GM18517 (cell line): Measurements from ENCODE around the gene FES.
"Not testable (repeated sequence)": the region's sequence is repeated elsewhere in the genome, so short reads cannot be mapped to it uniquely, and the experiment has no call there.

Source experiments
- ATAC-seq: cut with Tn5 transposase; IDR thresholded peaks from one replicate; pipeline ENCODE4 v1.9.1; 2021; ENCODE audit warnings: mild to moderate bottlenecking, moderate library complexity; ENCODE audit not compliant: unreplicated experiment

The FES gene

GRCh38 chr15:90883976-90884718 lies at the start of gene FES:
TSS of gene FES (plus strand) at chr15:90884504. CDS start at chr15:90885046, 542 bp downstream.
- no peak for ATAC-seq

- ATAC-seq, result no peak
These were observed 49.7 kb upstream of the FES start for GRCh38 chr15:90834626-90835025.

- no peak for ATAC-seq
These were observed 47.9 kb upstream of the FES start for GRCh38 chr15:90836296-90836871.

GRCh38 chr15:90837094-90837493 lies 47.2 kb upstream of the FES start:
- no peak for ATAC-seq

GRCh38 chr15:90838139-90838538 lies 46.2 kb upstream of the FES start:
- ATAC-seq, result no peak

- no peak for ATAC-seq
These were observed 45.8 kb upstream of the FES start for GRCh38 chr15:90838544-90838943.

DNA sequence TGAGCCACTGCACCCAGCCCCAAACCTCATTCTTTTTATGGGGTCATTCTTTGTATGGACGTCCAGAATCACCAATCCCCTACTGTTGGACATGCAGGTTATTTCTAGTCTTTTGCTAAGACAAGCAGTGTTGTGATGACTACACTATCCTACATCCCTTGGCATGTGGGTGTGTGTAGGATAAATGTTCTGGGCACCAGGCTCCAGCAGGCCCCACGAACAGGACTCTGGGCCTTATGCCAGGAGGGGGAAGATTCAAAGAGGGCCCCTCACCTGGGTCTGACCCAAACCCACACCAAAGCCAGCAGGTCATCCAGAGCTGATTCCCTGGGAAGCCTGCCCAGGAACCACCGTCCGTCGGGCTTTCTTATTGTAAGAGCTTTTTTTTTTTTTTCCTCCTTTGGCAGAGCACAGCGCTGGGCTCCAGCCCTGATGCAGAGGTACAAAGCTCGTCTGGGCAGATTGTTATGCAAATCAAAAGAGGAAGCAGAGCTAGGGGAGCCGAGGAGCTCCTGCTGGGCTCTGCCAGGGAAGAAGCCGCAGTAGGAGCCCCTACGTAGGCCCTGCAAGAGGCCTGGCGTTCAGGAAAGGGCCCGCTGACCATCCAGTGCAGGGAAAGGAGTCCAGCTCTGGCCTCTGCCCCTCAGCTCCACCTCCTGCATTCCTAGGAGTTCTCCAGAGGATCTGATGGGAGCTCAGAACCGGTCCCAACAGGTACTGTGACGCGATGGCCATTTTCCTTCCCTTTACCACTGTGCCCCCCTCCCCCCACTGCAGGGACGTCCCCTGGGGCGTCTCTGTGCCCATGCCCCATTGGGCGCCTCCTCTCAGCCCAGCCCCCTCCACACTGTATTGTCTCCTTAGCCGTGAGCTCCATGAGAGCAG lies 44.9 kb upstream of the FES start:
- peak; percentile 79 for ATAC-seq

DNA sequence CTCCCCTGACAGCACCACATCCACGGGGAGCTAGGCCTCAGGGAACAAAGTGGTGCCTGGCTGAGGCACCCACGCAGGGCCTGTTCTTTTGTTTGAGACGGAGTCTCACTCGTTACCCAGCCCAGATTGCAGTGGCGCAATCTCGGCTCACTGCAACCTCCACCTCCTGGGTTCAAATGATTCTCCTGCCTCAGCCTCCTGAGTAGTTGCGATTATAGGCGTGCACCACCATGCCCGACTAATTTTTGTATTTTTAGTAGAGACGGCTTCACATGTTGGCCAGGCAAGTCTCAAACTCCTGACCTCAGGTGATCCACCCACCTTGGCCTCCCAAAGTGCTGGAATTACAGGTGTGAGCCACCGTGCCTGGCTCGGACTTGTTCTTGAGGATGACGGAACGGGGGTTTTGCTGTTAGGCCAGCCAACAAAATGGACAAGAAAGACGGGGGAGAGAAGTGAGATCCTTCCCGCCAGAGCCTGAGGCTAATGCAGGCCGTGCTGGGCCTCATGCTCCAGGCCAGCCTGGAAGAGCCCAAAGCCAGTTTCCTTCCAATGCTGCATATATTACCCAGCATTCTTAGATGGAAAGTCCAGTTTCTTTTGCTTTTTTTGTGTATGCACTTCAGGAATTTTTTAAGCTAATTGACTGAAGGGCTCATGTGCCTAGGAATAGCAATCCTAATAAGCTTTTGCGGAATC lies 44.0 kb upstream of the FES start:
- no peak for ATAC-seq

DNA sequence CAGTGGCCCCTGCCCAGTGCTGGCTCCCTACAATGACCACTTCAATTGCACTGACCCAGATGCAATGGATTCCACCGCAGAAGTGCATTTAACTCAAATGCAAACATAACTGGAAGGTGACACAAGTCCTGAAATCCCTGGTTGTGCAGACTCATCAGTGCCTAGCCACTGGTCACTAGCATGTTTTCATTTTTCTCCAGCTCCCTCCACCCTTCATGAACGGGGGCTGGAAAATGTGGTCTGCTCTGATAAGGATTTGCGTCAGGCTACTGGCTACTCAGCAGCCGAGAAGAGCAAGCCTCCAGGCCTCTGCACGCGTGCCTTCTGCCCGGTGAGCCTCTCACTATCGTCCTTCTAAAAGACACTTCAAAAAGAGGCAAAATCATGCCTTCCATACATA lies 43.4 kb upstream of the FES start:
- ATAC-seq, result no peak

DNA sequence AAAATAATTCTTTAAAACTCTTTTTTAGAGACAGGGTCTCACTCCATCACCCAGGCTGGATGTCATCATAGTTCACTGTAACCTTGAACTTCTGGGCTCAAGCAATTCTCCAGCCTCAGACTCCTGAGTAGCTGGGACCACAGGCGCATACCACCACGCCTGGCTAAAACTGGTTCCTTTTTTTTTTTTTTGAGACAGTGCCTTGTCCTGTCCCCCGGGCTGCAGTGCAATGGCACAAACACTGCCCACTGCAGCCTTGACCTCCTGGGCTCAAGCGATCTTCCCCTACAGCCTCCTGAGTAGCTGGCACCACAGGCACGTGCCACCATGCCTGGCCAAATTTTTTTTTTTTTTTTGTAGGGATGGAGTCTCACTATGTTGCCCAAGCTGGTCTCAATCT lies 39.6 kb upstream of the FES start:
- ATAC-seq, result no peak

GRCh38 chr15:90845201-90845949 lies 38.9 kb upstream of the FES start:
- ATAC-seq, result peak; percentile 82

DNA sequence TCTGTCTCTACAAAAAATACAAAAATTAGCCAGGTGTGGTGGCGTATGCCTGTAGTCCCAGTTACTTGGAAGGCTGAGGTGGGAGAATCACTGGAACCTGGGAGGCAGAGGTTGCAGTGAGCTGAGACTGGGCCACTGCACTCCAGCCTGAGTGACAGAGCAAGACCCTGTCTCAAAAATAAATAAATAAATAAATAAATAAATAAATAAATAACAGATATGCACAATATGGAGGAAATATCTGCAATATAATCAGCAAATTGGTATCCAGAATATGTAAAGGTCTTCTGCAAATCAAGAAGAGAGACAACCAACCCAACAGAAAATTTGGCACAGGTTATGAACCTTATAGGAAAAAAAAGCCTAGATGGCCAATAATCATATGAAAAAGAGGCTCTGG lies 34.9 kb upstream of the FES start:
- not testable (repeated sequence) for ATAC-seq

- no peak for ATAC-seq
These were observed 33.2 kb upstream of the FES start for GRCh38 chr15:90851114-90851513.

GRCh38 chr15:90851940-90852339 lies 32.4 kb upstream of the FES start:
- ATAC-seq, result no peak

DNA sequence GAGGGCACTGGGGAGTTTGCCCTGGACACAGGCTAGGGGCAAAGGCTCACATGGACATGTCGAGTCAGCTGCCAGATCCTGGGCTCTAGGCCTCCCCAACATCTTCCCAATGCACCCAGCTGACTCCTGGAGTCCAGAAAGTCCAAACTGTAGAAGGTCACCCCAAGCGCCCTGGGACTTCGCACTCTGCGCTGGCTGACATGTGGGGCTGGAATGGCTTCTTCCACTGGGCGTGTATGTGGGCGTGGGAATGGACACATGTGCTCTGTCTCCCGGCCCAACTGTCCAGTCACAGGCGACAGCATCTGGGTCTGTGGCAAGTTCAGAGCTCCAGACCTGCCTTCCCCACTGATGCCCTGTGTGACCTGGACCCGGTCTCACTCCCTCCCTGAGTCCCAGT lies 29.2 kb upstream of the FES start:
- ATAC-seq, result no peak

DNA sequence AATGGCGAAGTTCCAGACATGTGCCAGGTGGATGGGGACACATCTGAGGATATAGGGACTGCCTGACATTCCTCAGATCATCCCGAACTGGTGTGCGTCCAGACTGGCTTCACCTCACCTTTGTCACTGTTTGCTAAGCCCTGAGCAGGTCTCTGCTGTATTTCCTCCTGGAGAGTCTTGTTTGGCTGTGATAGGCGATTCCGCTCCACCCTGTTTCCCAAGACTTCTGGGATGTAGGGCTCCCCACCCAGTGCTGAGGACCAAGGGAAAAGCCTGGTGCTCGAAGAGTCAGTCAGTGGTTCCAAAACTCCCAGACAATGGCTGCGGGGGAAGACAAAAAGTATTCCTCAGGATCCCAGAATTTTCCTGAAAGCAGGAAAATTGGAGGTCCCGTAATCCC lies 27.0 kb upstream of the FES start:
- ATAC-seq, result no peak

DNA sequence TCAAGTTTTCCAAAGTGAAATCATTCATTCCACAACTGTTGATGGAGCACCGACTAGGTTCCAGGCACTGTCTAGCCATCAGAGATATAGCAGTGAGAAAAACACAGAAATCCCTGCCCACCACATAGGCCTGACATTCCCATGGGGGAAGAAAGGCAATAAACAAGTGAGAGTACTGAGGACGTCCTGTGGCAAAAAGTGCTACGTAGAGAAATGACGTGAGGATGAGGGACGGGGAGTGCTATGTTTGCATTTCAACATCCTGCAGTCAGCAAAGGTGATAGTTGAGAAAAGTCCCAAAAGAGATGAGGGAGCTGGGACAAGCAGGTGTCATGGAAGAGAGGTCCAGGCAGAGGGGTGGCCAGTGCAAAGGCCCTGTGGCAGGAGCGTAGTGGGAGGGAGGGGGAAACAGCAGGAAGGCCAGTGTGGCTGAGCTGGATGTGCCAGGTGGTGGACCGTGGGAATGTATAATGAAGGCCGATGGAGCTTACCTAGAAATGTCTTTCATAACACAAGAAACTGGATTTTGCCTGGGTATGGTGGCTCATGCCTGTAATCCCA lies 26.3 kb upstream of the FES start:
- ATAC-seq, result no peak

- no peak for ATAC-seq
These were observed 24.8 kb upstream of the FES start for GRCh38 chr15:90859234-90860131.

GRCh38 chr15:90860450-90860849 lies 23.9 kb upstream of the FES start:
- ATAC-seq, result no peak
